RWPE2 (cell line): ENCODE results near the gene WWOX.

Experiments
- ATAC-seq: fragments of 200-7000 bp; cut with Tn5 transposase; 3 replicates; pipeline ENCODE4 v1.9.1; 2021; ENCODE audit warnings: low read depth
- DNase-seq: peaks from one replicate; pipeline ENCODE4 v3.0.0-alpha.2; 2020; ENCODE audit warnings: low spot score
- H3K27ac ChIP-seq: fragments of 450-650 bp; 2 replicates; pipeline ENCODE4 v1.5.1; 2017; ENCODE audit warnings: mild to moderate bottlenecking; ENCODE audit not compliant: poor library complexity, severe bottlenecking
- H3K27me3 ChIP-seq: fragments of 250-450 bp; sonication (Bioruptor Pico); 2 replicates; pipeline ENCODE4 v1.5.1; 2021; ENCODE audit warnings: mild to moderate bottlenecking, moderate library complexity; ENCODE audit not compliant: insufficient read depth, poor library complexity, severe bottlenecking
- H3K36me3 ChIP-seq: fragments of 250-450 bp; sonication (Bioruptor Pico); 2 replicates; pipeline ENCODE4 v1.5.1; 2020; ENCODE audit warnings: low read depth, mild to moderate bottlenecking, moderate library complexity
- H3K4me1 ChIP-seq: fragments of 250-450 bp; sonication (Bioruptor Pico); 2 replicates; pipeline ENCODE4 v1.5.1; 2021; ENCODE audit warnings: mild to moderate bottlenecking, moderate library complexity; ENCODE audit not compliant: insufficient read depth, poor library complexity, severe bottlenecking
- H3K4me3 ChIP-seq: fragments of 250-450 bp; sonication (Bioruptor Pico); 2 replicates; pipeline ENCODE4 v1.5.1; 2021; ENCODE audit warnings: mild to moderate bottlenecking, moderate library complexity; ENCODE audit not compliant: severe bottlenecking
- H3K9me3 ChIP-seq: fragments of 250-450 bp; sonication (Bioruptor Pico); 2 replicates; pipeline ENCODE4 v1.5.1; 2021; ENCODE audit warnings: mild to moderate bottlenecking, moderate library complexity; ENCODE audit not compliant: severe bottlenecking
- CTCF ChIP-seq: fragments of 450-650 bp; IDR thresholded peaks from one replicate; pipeline ENCODE4 v1.5.1; 2017; ENCODE audit warnings: mild to moderate bottlenecking, moderate library complexity; ENCODE audit not compliant: poor library complexity, severe bottlenecking

The WWOX gene

GRCh38 chr16:78932355-78932943, 833.0 kb downstream of the WWOX start:
- DNase-seq (no peak), ATAC-seq (no peak)
- Histone ChIP-seq H3K36me3 (no peaks in the 10 kb centered on the region), H3K4me1 (no peaks in the 10 kb centered on the region), H3K27ac (no peak overlapping the region), H3K27me3 (no peaks in the 10 kb centered on the region), H3K4me3 (no peak overlapping the region), H3K9me3 (no peaks in the 10 kb centered on the region)
- TF ChIP-seq CTCF = no peak

GRCh38 chr16:78936060-78936459, 836.6 kb downstream of the WWOX start:
- ATAC-seq (no peak), DNase-seq (no peak)
- H3K27ac ChIP-seq = no peak overlapping the region
- TF ChIP-seq CTCF = no peak
- H3K9me3 ChIP-seq = no peaks in the 10 kb centered on the region
- no peaks in the 10 kb centered on the region for H3K36me3 ChIP-seq
- no peaks in the 10 kb centered on the region for H3K27me3 ChIP-seq
- H3K4me3 ChIP-seq = no peak overlapping the region
- H3K4me1 ChIP-seq = no peaks in the 10 kb centered on the region

- Histone ChIP-seq H3K36me3 (no peaks in the 10 kb centered on the region), H3K4me1 (no peaks in the 10 kb centered on the region), H3K9me3 (no peaks in the 10 kb centered on the region), H3K27me3 (no peaks in the 10 kb centered on the region), H3K27ac (no peak overlapping the region), H3K4me3 (no peak overlapping the region)
- TF ChIP-seq CTCF = no peak
- ATAC-seq (no peak), DNase-seq (no peak)
Observed at GRCh38 chr16:78939597-78939996, 840.1 kb downstream of the WWOX start.

- no peaks in the 10 kb centered on the region for H3K9me3 ChIP-seq
- no peaks in the 10 kb centered on the region for H3K36me3 ChIP-seq
- no peaks in the 10 kb centered on the region for H3K27me3 ChIP-seq
- TF ChIP-seq CTCF = no peak
- H3K4me1 ChIP-seq = no peaks in the 10 kb centered on the region
- DNase-seq (no peak), ATAC-seq (no peak)
- H3K27ac ChIP-seq = no peak overlapping the region
- no peak overlapping the region for H3K4me3 ChIP-seq
Observed at GRCh38 chr16:78942625-78943245, 843.3 kb downstream of the WWOX start.

- DNase-seq (no peak), ATAC-seq (no peak)
Observed at GRCh38 chr16:78945336-78945735, 845.9 kb downstream of the WWOX start.

More at GRCh38 chr16:78945336-78945735, 845.9 kb downstream of the WWOX start:
- no peak overlapping the region for H3K27ac ChIP-seq
- no peaks in the 10 kb centered on the region for H3K36me3 ChIP-seq
- H3K9me3 ChIP-seq = no peaks in the 10 kb centered on the region
- H3K27me3 ChIP-seq = no peaks in the 10 kb centered on the region
- no peaks in the 10 kb centered on the region for H3K4me1 ChIP-seq
- H3K4me3 ChIP-seq = no peak overlapping the region
- no peak for TF ChIP-seq CTCF
